Measurements from ENCODE around the gene MED26. TPM values are rescaled to one million over a fixed set of nuclear protein-coding genes. Genes with fewer than 3 reads are reported as not detected.

The MED26 gene
- total RNA-seq, 4 donors from 2014 or later, result 12.0 to 16.6 (median 14.5) TPM

- WGBS, 2 donors, result 93 to 95% methylated on average over 42 to 43 of the region's 47 CpGs
- intact Hi-C loops (cut with DNase I; ENCODE audit: low total_unique reads), result no loop called here
- no peak for DNase-seq (ENCODE audit: low spot score in 2 of 2)
- TF ChIP-seq CTCF (IDR thresholded peaks at IDR 0.05) (no peak), POLR2A (IDR thresholded peaks at IDR 0.05) (no peak)
- H3K4me3 ChIP-seq (ENCODE audit: low read depth, poor library complexity, severe bottlenecking), result no peak overlapping the region
Measured at GRCh38 chr19:16532440-16533234, 95.4 kb downstream of the MED26 start.

- intact Hi-C loops (cut with DNase I; ENCODE audit: low total_unique reads), result no loop called here
- DNase-seq (ENCODE audit: low spot score in 2 of 2), result no peak
- no peak overlapping the region for H3K4me3 ChIP-seq (ENCODE audit: low read depth, poor library complexity, severe bottlenecking)
- 93 to 94% methylated on average over 8 to 12 of the region's 12 CpGs for WGBS, 2 donors
- TF ChIP-seq POLR2A (IDR thresholded peaks at IDR 0.05), result no peak
- TF ChIP-seq CTCF (IDR thresholded peaks at IDR 0.05), result no peak
Measured at GRCh38 chr19:16531380-16531669, 96.7 kb downstream of the MED26 start.

- no peak for DNase-seq (ENCODE audit: low spot score in 2 of 2)
- intact Hi-C loops (cut with DNase I; ENCODE audit: low total_unique reads), result no loop called here
- 93 to 96% methylated on average over 41 to 43 of the region's 43 CpGs for WGBS, 2 donors
- no peak overlapping the region for H3K4me3 ChIP-seq (ENCODE audit: low read depth, poor library complexity, severe bottlenecking)
- TF ChIP-seq CTCF (IDR thresholded peaks at IDR 0.05) (no peak), POLR2A (IDR thresholded peaks at IDR 0.05) (no peak)
Measured at GRCh38 chr19:16530540-16531379, 97.2 kb downstream of the MED26 start.

- 91 to 93% methylated on average over 22 to 25 of the region's 25 CpGs for WGBS, 2 donors
- intact Hi-C loops (cut with DNase I; ENCODE audit: low total_unique reads), result no loop called here
- TF ChIP-seq POLR2A (IDR thresholded peaks at IDR 0.05), result no peak
- no peak for TF ChIP-seq CTCF (IDR thresholded peaks at IDR 0.05)
- no peak overlapping the region for H3K4me3 ChIP-seq (ENCODE audit: low read depth, poor library complexity, severe bottlenecking)
- no peak for DNase-seq (ENCODE audit: low spot score in 2 of 2)
Measured at GRCh38 chr19:16529466-16530144, 98.4 kb downstream of the MED26 start.

- TF ChIP-seq POLR2A (IDR thresholded peaks at IDR 0.05) (no peak), CTCF (IDR thresholded peaks at IDR 0.05) (no peak)
- H3K4me3 ChIP-seq (ENCODE audit: low read depth, poor library complexity, severe bottlenecking), result no peak overlapping the region
- 84 to 94% methylated on average over 9 to 12 of the region's 12 CpGs for WGBS, 2 donors
- no peak for DNase-seq (ENCODE audit: low spot score in 2 of 2)
- intact Hi-C loops (cut with DNase I; ENCODE audit: low total_unique reads), result no loop called here
Measured at GRCh38 chr19:16527971-16528521, 100.0 kb downstream of the MED26 start.

All from lower leg skin (tissue), 4 donors.